ENCODE results near the gene RAB10.
"Not testable (repeated sequence)": the region's sequence is repeated elsewhere in the genome, so short reads cannot be mapped to it uniquely, and the experiment has no call there.

The RAB10 gene

DNA sequence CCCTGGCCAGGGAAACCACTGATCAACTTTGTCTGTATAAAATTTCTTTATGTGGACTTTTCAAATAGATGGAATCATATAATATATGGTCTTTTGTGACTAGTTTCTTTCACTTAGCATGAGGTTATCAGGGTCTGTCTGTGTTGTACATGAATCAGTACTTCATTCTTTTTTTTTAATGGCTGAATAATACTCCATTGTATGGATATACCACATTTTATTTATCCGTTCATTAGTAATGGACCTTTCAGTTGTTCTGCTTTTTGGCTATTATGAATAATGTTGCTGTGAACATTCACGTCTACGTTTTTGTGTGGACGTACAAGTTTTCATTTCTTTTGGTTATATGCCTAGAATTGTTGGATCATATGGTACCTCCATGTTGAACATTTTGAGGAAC is 69.9 kb downstream of the RAB10 start:
- DNase-seq (ENCODE audit: low read depth), result no peak
- TF ChIP-seq, protein P1, sequence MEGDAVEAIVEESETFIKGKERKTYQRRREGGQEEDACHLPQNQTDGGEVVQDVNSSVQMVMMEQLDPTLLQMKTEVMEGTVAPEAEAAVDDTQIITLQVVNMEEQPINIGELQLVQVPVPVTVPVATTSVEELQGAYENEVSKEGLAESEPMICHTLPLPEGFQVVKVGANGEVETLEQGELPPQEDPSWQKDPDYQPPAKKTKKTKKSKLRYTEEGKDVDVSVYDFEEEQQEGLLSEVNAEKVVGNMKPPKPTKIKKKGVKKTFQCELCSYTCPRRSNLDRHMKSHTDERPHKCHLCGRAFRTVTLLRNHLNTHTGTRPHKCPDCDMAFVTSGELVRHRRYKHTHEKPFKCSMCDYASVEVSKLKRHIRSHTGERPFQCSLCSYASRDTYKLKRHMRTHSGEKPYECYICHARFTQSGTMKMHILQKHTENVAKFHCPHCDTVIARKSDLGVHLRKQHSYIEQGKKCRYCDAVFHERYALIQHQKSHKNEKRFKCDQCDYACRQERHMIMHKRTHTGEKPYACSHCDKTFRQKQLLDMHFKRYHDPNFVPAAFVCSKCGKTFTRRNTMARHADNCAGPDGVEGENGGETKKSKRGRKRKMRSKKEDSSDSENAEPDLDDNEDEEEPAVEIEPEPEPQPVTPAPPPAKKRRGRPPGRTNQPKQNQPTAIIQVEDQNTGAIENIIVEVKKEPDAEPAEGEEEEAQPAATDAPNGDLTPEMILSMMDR (IDR thresholded peaks at IDR 0.05; ENCODE audit: control insufficient read depth, insufficient read depth, low read depth, low read length, missing control alignments), result no peak
- no peak overlapping the region for H3K4me3 ChIP-seq (ENCODE audit: control insufficient read depth, low read depth, low read length)

DNA sequence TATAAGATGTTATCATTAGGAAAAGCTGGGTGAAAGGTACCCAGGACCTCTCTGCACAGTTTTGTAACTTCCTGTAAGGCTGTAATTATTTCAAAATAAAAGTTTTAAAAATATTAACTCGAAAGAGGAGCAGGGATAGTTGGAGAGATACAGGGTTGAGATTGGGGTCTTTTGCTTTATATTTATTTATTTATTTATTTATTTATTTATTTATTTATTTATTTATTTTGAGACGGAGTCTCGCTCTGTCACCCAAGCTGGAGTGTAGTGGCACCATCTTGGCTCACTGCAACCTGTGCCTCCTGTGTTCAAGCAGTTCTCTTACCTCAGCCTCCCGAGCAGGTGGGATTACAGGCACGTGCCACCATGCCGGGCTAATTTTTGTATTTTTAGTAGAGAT is 74.8 kb downstream of the RAB10 start:
- DNase-seq (ENCODE audit: low read depth); H3K4me3 ChIP-seq (ENCODE audit: control insufficient read depth, low read depth, low read length): not testable (repeated sequence)

DNA sequence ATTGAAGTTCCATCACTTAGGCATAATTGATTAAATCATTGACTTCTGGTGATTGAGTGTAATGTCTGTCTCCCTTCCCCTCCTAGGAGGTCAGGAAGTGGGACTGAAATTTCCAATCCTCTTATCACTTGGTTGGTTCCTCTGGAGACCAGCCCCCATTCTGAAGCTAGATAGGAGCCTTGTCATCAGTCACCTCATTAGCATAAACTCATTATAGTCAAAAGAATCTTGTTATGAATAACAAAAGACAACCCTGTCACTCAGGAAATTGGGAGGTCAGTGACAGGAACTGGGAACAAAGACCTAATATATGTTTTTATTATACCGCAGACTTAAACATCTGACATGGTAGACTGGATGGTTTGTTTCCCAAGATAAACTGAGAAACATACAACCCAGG is 78.3 kb downstream of the RAB10 start:
- H3K4me3 ChIP-seq (ENCODE audit: control insufficient read depth, low read depth, low read length), result no peak overlapping the region
- no peak for DNase-seq (ENCODE audit: low read depth)
- TF ChIP-seq, protein P1 (IDR thresholded peaks at IDR 0.05; ENCODE audit: control insufficient read depth, insufficient read depth, low read depth, low read length, missing control alignments), result no peak

DNA sequence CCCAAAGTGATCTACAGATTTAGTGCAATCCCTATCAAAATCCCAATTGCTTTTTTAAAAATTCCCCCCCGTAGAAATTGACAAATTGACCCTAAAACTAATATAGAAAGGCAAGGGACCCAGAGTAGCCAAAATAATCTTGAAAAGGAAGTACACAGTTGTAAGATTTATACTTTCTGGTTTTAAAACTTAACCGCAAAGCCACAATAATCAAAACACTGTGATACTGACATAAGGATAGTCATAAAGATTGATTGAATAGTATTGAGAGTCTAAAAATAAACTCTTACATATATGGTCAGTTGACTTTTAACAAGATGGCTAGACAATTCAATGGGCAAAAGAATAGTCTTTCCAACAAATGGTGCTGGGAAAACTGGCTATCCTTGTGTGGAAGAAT is 80.3 kb downstream of the RAB10 start:
- no peak overlapping the region for H3K4me3 ChIP-seq (ENCODE audit: control insufficient read depth, low read depth, low read length)
- no peak for DNase-seq (ENCODE audit: low read depth)
- TF ChIP-seq, protein P1 (IDR thresholded peaks at IDR 0.05; ENCODE audit: control insufficient read depth, insufficient read depth, low read depth, low read length, missing control alignments), result no peak

DNA sequence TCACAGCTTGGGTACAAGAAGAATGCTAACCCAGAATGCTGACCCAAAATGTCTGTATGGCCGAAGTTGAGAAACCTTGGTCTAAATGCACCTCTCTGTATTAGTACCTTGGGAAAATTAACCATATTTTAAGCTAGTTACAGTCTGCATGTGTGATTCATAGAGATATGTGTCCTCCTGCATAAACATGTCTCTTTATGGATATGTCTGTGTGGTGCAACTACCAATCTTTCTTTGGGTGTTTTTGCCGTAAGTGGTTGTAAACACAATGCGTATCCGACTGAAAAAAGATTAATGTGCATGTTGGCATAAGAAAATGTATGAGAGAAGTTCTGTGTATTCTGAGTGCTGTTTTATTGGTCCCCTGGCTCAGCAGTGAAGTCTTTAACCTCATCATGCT is 84.8 kb downstream of the RAB10 start:
- H3K4me3 ChIP-seq (ENCODE audit: control insufficient read depth, low read depth, low read length), result no peak overlapping the region
- no peak for DNase-seq (ENCODE audit: low read depth)
- TF ChIP-seq, protein P1 (IDR thresholded peaks at IDR 0.05; ENCODE audit: control insufficient read depth, insufficient read depth, low read depth, low read length, missing control alignments), result no peak

DNA sequence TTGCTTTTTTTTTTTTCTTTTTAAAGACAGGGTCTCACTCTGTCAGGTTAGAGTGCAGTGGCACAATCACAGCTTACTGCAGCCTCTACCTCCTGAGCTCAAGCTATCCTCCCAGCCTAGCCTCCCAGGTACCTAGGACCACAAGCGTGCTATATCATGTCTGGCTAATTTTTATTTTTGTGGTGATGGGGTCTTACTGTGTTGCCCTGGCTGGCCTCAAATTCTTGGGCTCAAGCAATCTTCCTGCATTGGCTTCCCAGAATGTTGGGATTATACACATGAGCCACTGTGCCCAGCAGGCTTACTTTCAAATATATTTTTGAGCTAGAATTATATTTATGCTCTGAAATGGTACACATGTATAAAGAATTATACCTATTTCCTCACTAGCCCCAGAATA is 85.6 kb downstream of the RAB10 start:
- TF ChIP-seq, protein P1 (IDR thresholded peaks at IDR 0.05; ENCODE audit: control insufficient read depth, insufficient read depth, low read depth, low read length, missing control alignments), result no peak
- no peak for DNase-seq (ENCODE audit: low read depth)
- no peak overlapping the region for H3K4me3 ChIP-seq (ENCODE audit: control insufficient read depth, low read depth, low read length)

DNA sequence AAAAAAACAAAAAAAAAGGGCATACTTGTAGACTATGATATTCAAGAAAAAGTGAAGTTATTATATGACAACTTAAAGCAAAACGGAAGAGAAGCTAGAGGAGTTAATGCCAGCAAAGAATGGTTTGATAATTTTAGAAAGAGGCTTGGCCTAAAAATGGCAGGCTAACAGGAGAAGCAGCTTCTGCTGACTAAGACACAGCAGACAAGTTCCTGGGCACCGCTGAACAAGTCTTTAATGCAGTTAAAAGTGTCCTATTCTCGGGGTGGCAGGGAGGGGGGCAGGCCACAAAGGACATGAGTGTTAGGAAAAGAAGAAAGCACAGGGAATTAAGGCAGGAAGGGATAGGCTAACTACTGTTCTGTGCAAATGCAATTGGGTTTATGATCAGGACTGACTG is 88.7 kb downstream of the RAB10 start:
- H3K4me3 ChIP-seq (ENCODE audit: control insufficient read depth, low read depth, low read length), result no peak overlapping the region
- TF ChIP-seq, protein P1 (IDR thresholded peaks at IDR 0.05; ENCODE audit: control insufficient read depth, insufficient read depth, low read depth, low read length, missing control alignments), result no peak
- DNase-seq (ENCODE audit: low read depth), result no peak
